IMR-90 (cell line): ENCODE results near the gene PTK7. TPM values are rescaled to one million over a fixed set of nuclear protein-coding genes. Genes with fewer than 3 reads are reported as not detected.
A peak's percentile ranks its signal among the peaks of the same experiment; 100 is the strongest.

Experiments
- ATAC-seq: fragments of 200-7000 bp; cut with Tn5 transposase; 2 replicates; pipeline ENCODE4 v1.9.1; 2020; ENCODE audit warnings: low read depth, mild to moderate bottlenecking, moderate library complexity
- BruUV-seq: library from RNA; stranded (reverse); fragments of 400-500 nt; replicated peaks from 2 replicates; lab custom pipeline; 2021; lab: Mats Ljungman, UMichigan
- CTCF ChIA-PET: fragments of 300-600 bp; formaldehyde crosslinking; extraction: SDS; loops from one replicate; lab custom pipeline; 2021; ENCODE audit warnings: antibody characterized with exemption; lab: Yijun Ruan, JAX
- POLR2A ChIA-PET: fragments of 300-600 bp; sonication (Branson Sonifier 250); formaldehyde crosslinking; loops from one replicate; lab custom pipeline; 2022; ENCODE audit warnings: antibody characterized with exemption; ENCODE audit not compliant: unreplicated experiment; lab: Charles Lee
- DNase-seq: peaks from one replicate; pipeline ENCODE4 v3.0.0; 2013
- H2AFZ ChIP-seq: replicated peaks from 2 replicates; pipeline ENCODE3; 2013; ENCODE audit warnings: low read length, mild to moderate bottlenecking; ENCODE audit not compliant: poor library complexity
- H2AK5ac ChIP-seq: 2 replicates; pipeline ENCODE4 v1.6.1; 2013; ENCODE audit warnings: low read depth, low read length, inconsistent platforms
- H2AK9ac ChIP-seq: replicated peaks from 2 replicates; pipeline ENCODE3; 2013; ENCODE audit warnings: mild to moderate bottlenecking, low read depth, low read length, moderate library complexity; ENCODE audit not compliant: poor library complexity
- H2BK120ac ChIP-seq: 2 replicates; pipeline ENCODE4 v1.6.1; 2013; ENCODE audit warnings: low read depth, low read length, inconsistent platforms
- H2BK15ac ChIP-seq: 3 replicates; pipeline ENCODE4 v1.6.1; 2013; ENCODE audit warnings: low read depth, low read length, inconsistent platforms
- H2BK20ac ChIP-seq: 2 replicates; pipeline ENCODE4 v1.6.1; 2013; ENCODE audit warnings: low read depth, mild to moderate bottlenecking, inconsistent platforms, low read length, moderate library complexity
- H2BK5ac ChIP-seq: 2 replicates; pipeline ENCODE4 v1.6.1; 2013; ENCODE audit warnings: mild to moderate bottlenecking, low read depth, low read length, inconsistent platforms; ENCODE audit not compliant: poor library complexity, severe bottlenecking
- H3K14ac ChIP-seq: replicated peaks from 2 replicates; pipeline ENCODE4 v1.6.1; 2013; ENCODE audit warnings: low read depth, low read length, inconsistent platforms
- H3K18ac ChIP-seq: 2 replicates; pipeline ENCODE4 v1.6.1; 2013; ENCODE audit warnings: low read depth, low read length, control low read depth
- H3K23ac ChIP-seq: 2 replicates; pipeline ENCODE4 v1.6.1; 2013; ENCODE audit warnings: low read depth, low read length, inconsistent platforms
- H3K27ac ChIP-seq: 2 replicates; pipeline ENCODE4 v1.5.1; 2013; ENCODE audit warnings: mild to moderate bottlenecking, control low read depth, low read length; ENCODE audit not compliant: insufficient read depth
- H3K27me3 ChIP-seq: 2 replicates; pipeline ENCODE4 v1.6.1; 2013; ENCODE audit warnings: low read length; ENCODE audit not compliant: control insufficient read depth, insufficient read depth
- H3K36me3 ChIP-seq: 2 replicates; pipeline ENCODE4 v1.6.1; 2013; ENCODE audit warnings: low read length, mixed read lengths; ENCODE audit not compliant: control insufficient read depth, insufficient read depth
- H3K4ac ChIP-seq: 2 replicates; pipeline ENCODE4 v1.6.1; 2013; ENCODE audit warnings: low read depth, low read length, inconsistent platforms
- H3K4me1 ChIP-seq: 2 replicates; pipeline ENCODE4 v1.6.1; 2013; ENCODE audit warnings: low read length, mixed read lengths; ENCODE audit not compliant: control insufficient read depth, insufficient read depth
- H3K4me2 ChIP-seq: 2 replicates; pipeline ENCODE4 v1.6.1; 2013; ENCODE audit warnings: low read depth, mild to moderate bottlenecking, control low read depth, low read length, moderate library complexity
- H3K4me3 ChIP-seq: 2 replicates; pipeline ENCODE4 v1.5.1; 2013; ENCODE audit warnings: low read depth, mild to moderate bottlenecking, control low read depth, low read length, moderate library complexity; ENCODE audit not compliant: insufficient read depth
- H3K56ac ChIP-seq: 2 replicates; pipeline ENCODE4 v1.6.1; 2013; ENCODE audit warnings: low read length, inconsistent platforms; ENCODE audit not compliant: insufficient read depth; ENCODE audit errors: extremely low read depth
- H3K79me1 ChIP-seq, 2 experiments: 2 replicates each; pipeline ENCODE4 v1.6.1; 2013; ENCODE audit warnings: low read length in 2 of 2, inconsistent platforms in 1 of 2, low read depth in 1 of 2
- H3K9ac ChIP-seq: 2 replicates; pipeline ENCODE4 v1.6.1; 2013; ENCODE audit warnings: low read depth, low read length, control low read depth
- H3K9me1 ChIP-seq: 2 replicates; pipeline ENCODE4 v1.6.1; 2013; ENCODE audit warnings: low read length, inconsistent platforms; ENCODE audit not compliant: insufficient read depth
- H3K9me3 ChIP-seq: 2 replicates; pipeline ENCODE4 v1.6.1; 2013; ENCODE audit warnings: low read length; ENCODE audit not compliant: control insufficient read depth, insufficient read depth
- H4K20me1 ChIP-seq: 2 replicates; pipeline ENCODE4 v1.6.1; 2013; ENCODE audit warnings: low read length, inconsistent platforms; ENCODE audit not compliant: insufficient read depth
- H4K5ac ChIP-seq: 2 replicates; pipeline ENCODE4 v1.6.1; 2013; ENCODE audit warnings: mild to moderate bottlenecking, low read depth, low read length, control low read depth
- H4K8ac ChIP-seq, 2 experiments: 2 replicates each; pipeline ENCODE4 v1.6.1; 2013; ENCODE audit warnings: low read depth in 2 of 2, low read length in 2 of 2, control low read depth in 1 of 2, inconsistent platforms in 1 of 2
- H4K91ac ChIP-seq: 2 replicates; pipeline ENCODE4 v1.6.1; 2013; ENCODE audit warnings: low read depth, low read length, inconsistent platforms; ENCODE audit not compliant: insufficient read depth
- BHLHE40 ChIP-seq: fragments of 150-350 bp; IDR thresholded peaks from 2 replicates; pipeline ENCODE4 v1.6.1; 2016; ENCODE audit warnings: mild to moderate bottlenecking, low read depth, low read length
- CEBPB ChIP-seq: IDR thresholded peaks from 2 replicates; pipeline ENCODE4 v1.6.1; 2012; ENCODE audit warnings: low read depth, low read length, improper control_type of control experiment
- NFE2L2 ChIP-seq: fragments of 150-350 bp; IDR thresholded peaks from 2 replicates; pipeline ENCODE4 v1.6.1; 2016; ENCODE audit warnings: low read depth, mild to moderate bottlenecking, low read length
- WGBS, 2 experiments: methylation state at CpG; one replicate each; pipeline versions ENCODE4 v1.1.5 to v1.1.7; 2013; ENCODE audit warnings: missing lambda C conversion rate in 2 of 2; ENCODE audit not compliant: insufficient read length in 1 of 2; ENCODE audit errors: extremely low coverage in 2 of 2; 5-methylcytosine and 5-hydroxymethylcytosine counted together
- dilution Hi-C: fragments of 300-500 bp; cut with HindIII; formaldehyde crosslinking; loops from one replicate; pipeline ENCODE4 v1.14.3; 2018; ENCODE audit warnings: low sequenced_read_pairs; ENCODE audit not compliant: unreplicated experiment
- in situ Hi-C: fragments of 300-500 bp; cut with MboI; formaldehyde crosslinking; loops from 3 replicates; pipeline ENCODE4 v1.14.3; 2019; ENCODE audit warnings: low sequenced_read_pairs, inconsistent platforms, mixed read lengths
- intact Hi-C: fragments of 100-400 bp; cut with micrococcal nuclease; formaldehyde crosslinking; loops from 2 replicates; pipeline ENCODE4 v1.10.0; 2022
- polyA plus RNA-seq, 3 experiments: library from polyadenylated mRNA; depleted of rRNA; stranded (reverse); fragments of >200 nt; gene quantifications; 2 replicates each; pipeline ENCODE4 v1.2.3, GENCODE V29; 2012; ENCODE audit warnings: low replicate concordance in 1 of 3
- total RNA-seq: library from RNA; depleted of rRNA; stranded (reverse); fragments of >200 nt; gene quantifications from 2 replicates; pipeline ENCODE4 v1.2.3, GENCODE V29; 2012

Gene PTK7
- total and polyA plus RNA-seq, 2 of the 4 experiments (the other 2 are of a cell fraction) = 47.1 to 142 TPM

- POLR2A ChIA-PET = no interaction called here
- no peak for DNase-seq
- WGBS, 2 experiments = no CpG with 5 or more reads among the region's 1 CpG
These were observed 17.6 kb upstream of the PTK7 start for GRCh38 chr6:43058531-43058930.

More at GRCh38 chr6:43058531-43058930, 17.6 kb upstream of the PTK7 start:
- Histone ChIP-seq H3K18ac (no peak overlapping the region), H3K14ac (no peak overlapping the region), H3K9me1 (peaks cover 4% of the 10 kb centered on the region; the same call in 1 of the 2 replicates), H2BK120ac (no peak overlapping the region), H4K20me1 (no peaks in the 10 kb centered on the region), H3K9ac (peak overlapping the region; percentile 77), H3K4ac (no peak overlapping the region), H2BK5ac (peak overlapping the region; percentile 49), H2AFZ (no peak overlapping the region), H3K4me3 (peak overlapping the region; percentile 76; the same call in 1 of the 2 replicates), H3K27ac (no peak overlapping the region), H2BK15ac (no peak overlapping the region), H3K79me1 (peaks cover 17 to 43% of the 10 kb centered on the region in 2 experiments), H3K36me3 (peaks cover 16% of the 10 kb centered on the region), H3K4me1 (peaks cover 11% of the 10 kb centered on the region), H2AK5ac (peak overlapping the region; percentile 20; the same call in 1 of the 2 replicates), H3K9me3 (no peaks in the 10 kb centered on the region), H4K5ac (no peak overlapping the region), H3K4me2 (peak overlapping the region; percentile 87), H4K91ac (no peak overlapping the region), H2BK20ac (no peak overlapping the region), H3K23ac (no peak overlapping the region), H3K27me3 (no peaks in the 10 kb centered on the region), H3K56ac (no peak overlapping the region), H4K8ac (peak overlapping the region; percentile 38 to 92; a peak in 2 of 4 replicates), H2AK9ac (no peak overlapping the region)
- intact Hi-C loops = loop anchor here (2.0 kb wide), 1 partner anchor 16 kb away; no protein-coding TSS in a partner anchor
- in situ Hi-C loops = no loop called here
- no TSS peak for BruUV-seq
- dilution Hi-C loops = no loop called here
- no peak for TF ChIP-seq NFE2L2
- TF ChIP-seq BHLHE40 = no peak
- no peak for TF ChIP-seq CEBPB
- CTCF ChIA-PET = interaction anchor here (1.4 kb wide), 1 partner anchor 85 kb away, joined by 6 read pairs; no protein-coding TSS in a partner anchor
- ATAC-seq = no peak
